K562 (cell line): ENCODE measurements around the gene ZNF622. TPM values are rescaled to one million over a fixed set of nuclear protein-coding genes. Genes with fewer than 3 reads are reported as not detected.

Experiments
- ATF3 ChIP-seq, 2 experiments: fragments of 450-650 bp in 1 of 2; sonication (generic) in 1 of 2; formaldehyde crosslinking in 1 of 2; IDR thresholded peaks in 1 of 2; conservative IDR thresholded peaks in 1 of 2; 2 replicates each; pipeline versions ENCODE4 v1.6.1 to v1.8.1; 2016 to 2023; ENCODE audit warnings: mild to moderate bottlenecking in 2 of 2, moderate library complexity in 2 of 2, inconsistent platforms in 1 of 2, missing genetic modification reagents in 1 of 2
- HNRNPH1 ChIP-seq: fragments of 200-400 bp; formaldehyde crosslinking; optimal IDR thresholded peaks from 2 replicates; pipeline ENCODE3; 2017; ENCODE audit warnings: low read depth, mild to moderate bottlenecking, low read length, moderate library complexity
- HOXB6 ChIP-seq: fragments of 250-450 bp; sonication (Bioruptor Pico); IDR thresholded peaks from 2 replicates; pipeline ENCODE4 v1.5.1; 2022; ENCODE audit warnings: mild to moderate bottlenecking, borderline replicate concordance
- NCOR1 ChIP-seq: fragments of 450-650 bp; IDR thresholded peaks from 2 replicates; pipeline ENCODE4 v1.6.1; 2016; ENCODE audit warnings: mild to moderate bottlenecking, moderate library complexity
- NFRKB ChIP-seq: fragments of 450-650 bp; IDR thresholded peaks from 2 replicates; pipeline ENCODE4 v1.6.1; 2016; ENCODE audit warnings: low read depth
- POLR2AphosphoS5 ChIP-seq: IDR thresholded peaks from 2 replicates; pipeline ENCODE4 v1.6.1; 2011; ENCODE audit warnings: mild to moderate bottlenecking, low read depth, low read length, moderate library complexity; ENCODE audit not compliant: control insufficient read depth, insufficient read depth
- RAD51 ChIP-seq: fragments of 450-650 bp; IDR thresholded peaks from 2 replicates; pipeline ENCODE4 v1.7.1; 2016; ENCODE audit warnings: low read depth, mild to moderate bottlenecking, borderline replicate concordance
- SLC30A9 ChIP-seq: fragments of 250-450 bp; sonication (Bioruptor Pico); IDR thresholded peaks from 2 replicates; pipeline ENCODE4 v1.8.0; 2022; ENCODE audit warnings: mild to moderate bottlenecking, moderate library complexity
- VEZF1 ChIP-seq: fragments of 200-800 bp; sonication (Bioruptor generic); IDR thresholded peaks from 2 replicates; pipeline ENCODE4 v1.6.1; 2017; ENCODE audit warnings: missing genetic modification characterization, missing compliant biosample characterization
- ZC3H4 ChIP-seq: sonication (generic); formaldehyde crosslinking; IDR thresholded peaks from 2 replicates; pipeline ENCODE4 v1.9.0; 2021; ENCODE audit warnings: missing genetic modification reagents, borderline replicate concordance
- ZNF217 ChIP-seq: sonication (generic); formaldehyde crosslinking; IDR thresholded peaks from 2 replicates; pipeline ENCODE4 v1.8.0; 2022; ENCODE audit warnings: mild to moderate bottlenecking, missing genetic modification reagents
- ZNF263 ChIP-seq: sonication (generic); formaldehyde crosslinking; IDR thresholded peaks from 2 replicates; pipeline ENCODE4 v1.8.0; 2022; ENCODE audit warnings: mild to moderate bottlenecking, missing genetic modification reagents, borderline replicate concordance
- ZNF518B ChIP-seq: fragments of 250-450 bp; sonication (Bioruptor Pico); IDR thresholded peaks from 2 replicates; pipeline ENCODE4 v1.5.0; 2021; ENCODE audit warnings: mild to moderate bottlenecking, moderate library complexity
- ZNF589 ChIP-seq: fragments of 200-800 bp; sonication (Bioruptor generic); IDR thresholded peaks from 2 replicates; pipeline ENCODE4 v1.6.1; 2016; ENCODE audit warnings: low read depth, missing genetic modification characterization, missing compliant biosample characterization
- polyA plus RNA-seq, 8 experiments: library from polyadenylated mRNA; depleted of rRNA in 4 of 8; stranded (reverse) in 5 of 8; unstranded in 3 of 8; fragments of >200 nt; fragmentation: Nextera tagmentation in 2 of 8; fragmentation: Illumina TruSeq in 1 of 8; extraction: Ambion mirVana in 2 of 8; extraction: Trizol in 1 of 8; gene quantifications; 2 replicates each; pipeline versions ENCODE4 v1.2.1 to v1.2.3, GENCODE V29; 2011 to 2014; ENCODE audit warnings: inconsistent platforms in 1 of 8, missing spikeins in 1 of 8
- total RNA-seq, 7 experiments: library from RNA; depleted of rRNA in 6 of 7; stranded (reverse); fragments of >200 nt in 6 of 7; fragmentation: Illumina TruSeq in 2 of 7; extraction: Trizol in 2 of 7; gene quantifications; 2 replicates each; pipeline versions ENCODE4 v1.2.1 to v1.2.3, GENCODE V29; 2011 to 2021; ENCODE audit warnings: low replicate concordance in 1 of 7
- TF ChIP-seq, protein P1 (sequence below): fragments of 250-450 bp; sonication (Bioruptor Pico); IDR thresholded peaks from 2 replicates; pipeline ENCODE4 v1.4.0; 2020; ENCODE audit warnings: mild to moderate bottlenecking, moderate library complexity, borderline replicate concordance
- TF ChIP-seq, protein P2 (sequence below): fragments of 200-800 bp; sonication (Bioruptor generic); IDR thresholded peaks from 2 replicates; pipeline ENCODE4 v1.6.1; 2017; ENCODE audit warnings: missing genetic modification characterization, missing compliant biosample characterization

Gene ZNF622
- total and polyA plus RNA-seq, 9 of the 15 experiments (the other 6 are each of a cell fraction or from before 2014, with no cell fraction given), result 9.6 to 51.5 (median 32.3) TPM

- TF ChIP-seq ZNF263 (CRISPR knock-in tag) (no peak), RAD51 (no peak), ATF3 (IDR thresholded peaks at IDR 0.05) (peak; percentile 74), ATF3 (CRISPR knock-in tag; conservative IDR thresholded peaks at IDR 0.05) (no peak), POLR2AphosphoS5 (no peak), ZNF589 (CRISPR knock-in tag) (peak; percentile 81), HNRNPH1 (no peak), VEZF1 (no peak), ZNF518B (CRISPR knock-in tag) (no peak), SLC30A9 (CRISPR knock-in tag) (no peak), ZNF217 (no peak), NCOR1 (no peak), HOXB6 (no peak), NFRKB (no peak), ZC3H4 (CRISPR knock-in tag) (no peak)
- TF ChIP-seq, protein P1, sequence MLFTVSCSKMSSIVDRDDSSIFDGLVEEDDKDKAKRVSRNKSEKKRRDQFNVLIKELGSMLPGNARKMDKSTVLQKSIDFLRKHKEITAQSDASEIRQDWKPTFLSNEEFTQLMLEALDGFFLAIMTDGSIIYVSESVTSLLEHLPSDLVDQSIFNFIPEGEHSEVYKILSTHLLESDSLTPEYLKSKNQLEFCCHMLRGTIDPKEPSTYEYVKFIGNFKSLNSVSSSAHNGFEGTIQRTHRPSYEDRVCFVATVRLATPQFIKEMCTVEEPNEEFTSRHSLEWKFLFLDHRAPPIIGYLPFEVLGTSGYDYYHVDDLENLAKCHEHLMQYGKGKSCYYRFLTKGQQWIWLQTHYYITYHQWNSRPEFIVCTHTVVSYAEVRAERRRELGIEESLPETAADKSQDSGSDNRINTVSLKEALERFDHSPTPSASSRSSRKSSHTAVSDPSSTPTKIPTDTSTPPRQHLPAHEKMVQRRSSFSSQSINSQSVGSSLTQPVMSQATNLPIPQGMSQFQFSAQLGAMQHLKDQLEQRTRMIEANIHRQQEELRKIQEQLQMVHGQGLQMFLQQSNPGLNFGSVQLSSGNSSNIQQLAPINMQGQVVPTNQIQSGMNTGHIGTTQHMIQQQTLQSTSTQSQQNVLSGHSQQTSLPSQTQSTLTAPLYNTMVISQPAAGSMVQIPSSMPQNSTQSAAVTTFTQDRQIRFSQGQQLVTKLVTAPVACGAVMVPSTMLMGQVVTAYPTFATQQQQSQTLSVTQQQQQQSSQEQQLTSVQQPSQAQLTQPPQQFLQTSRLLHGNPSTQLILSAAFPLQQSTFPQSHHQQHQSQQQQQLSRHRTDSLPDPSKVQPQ, result no peak
- TF ChIP-seq, protein P2, sequence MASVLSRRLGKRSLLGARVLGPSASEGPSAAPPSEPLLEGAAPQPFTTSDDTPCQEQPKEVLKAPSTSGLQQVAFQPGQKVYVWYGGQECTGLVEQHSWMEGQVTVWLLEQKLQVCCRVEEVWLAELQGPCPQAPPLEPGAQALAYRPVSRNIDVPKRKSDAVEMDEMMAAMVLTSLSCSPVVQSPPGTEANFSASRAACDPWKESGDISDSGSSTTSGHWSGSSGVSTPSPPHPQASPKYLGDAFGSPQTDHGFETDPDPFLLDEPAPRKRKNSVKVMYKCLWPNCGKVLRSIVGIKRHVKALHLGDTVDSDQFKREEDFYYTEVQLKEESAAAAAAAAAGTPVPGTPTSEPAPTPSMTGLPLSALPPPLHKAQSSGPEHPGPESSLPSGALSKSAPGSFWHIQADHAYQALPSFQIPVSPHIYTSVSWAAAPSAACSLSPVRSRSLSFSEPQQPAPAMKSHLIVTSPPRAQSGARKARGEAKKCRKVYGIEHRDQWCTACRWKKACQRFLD (CRISPR knock-in tag), result peak; percentile 83; the same call in 1 of the 2 replicates
Measured at GRCh38 chr5:16456103-16456832, 9.3 kb downstream of the ZNF622 start (continued).
